GM15510 (cell line): ENCODE measurements around the gene TMEM144.

Experiments
- POLR2A ChIP-seq: IDR thresholded peaks from 3 replicates; pipeline ENCODE4 v1.6.1; 2011; ENCODE audit warnings: borderline replicate concordance; ENCODE audit not compliant: insufficient read length; ENCODE audit errors: extremely low read depth

TMEM144 gene

GRCh38 chr4:158179465-158179864 is 30.8 kb upstream of the TMEM144 start:
- no peak for TF ChIP-seq POLR2A

- no peak for TF ChIP-seq POLR2A
Measured at GRCh38 chr4:158181906-158182305, 28.4 kb upstream of the TMEM144 start.

- TF ChIP-seq POLR2A, result no peak
Measured at GRCh38 chr4:158182736-158183135, 27.6 kb upstream of the TMEM144 start.

- TF ChIP-seq POLR2A, result no peak
Measured at GRCh38 chr4:158186815-158187214, 23.5 kb upstream of the TMEM144 start.

- no peak for TF ChIP-seq POLR2A
Measured at GRCh38 chr4:158189422-158189821, 20.9 kb upstream of the TMEM144 start.

- no peak for TF ChIP-seq POLR2A
Measured at GRCh38 chr4:158190718-158191117, 19.6 kb upstream of the TMEM144 start.

- no peak for TF ChIP-seq POLR2A
Measured at GRCh38 chr4:158192439-158193158, 17.7 kb upstream of the TMEM144 start.

- TF ChIP-seq POLR2A, result no peak
Measured at GRCh38 chr4:158193171-158193749, 17.0 kb upstream of the TMEM144 start.

GRCh38 chr4:158195297-158195696 is 15.0 kb upstream of the TMEM144 start:
- no peak for TF ChIP-seq POLR2A

- TF ChIP-seq POLR2A, result no peak
Measured at GRCh38 chr4:158197194-158197776, 13.0 kb upstream of the TMEM144 start.

- no peak for TF ChIP-seq POLR2A
Measured at GRCh38 chr4:158200214-158200613, 10.1 kb upstream of the TMEM144 start.

- no peak for TF ChIP-seq POLR2A
Measured at GRCh38 chr4:158201322-158201721, 9.0 kb upstream of the TMEM144 start.

GRCh38 chr4:158201876-158202275 is 8.4 kb upstream of the TMEM144 start:
- TF ChIP-seq POLR2A, result no peak

- TF ChIP-seq POLR2A, result no peak
Measured at GRCh38 chr4:158202481-158202880, 7.8 kb upstream of the TMEM144 start.

GRCh38 chr4:158203436-158203835 is 6.8 kb upstream of the TMEM144 start:
- TF ChIP-seq POLR2A, result no peak

GRCh38 chr4:158203929-158204328 is 6.4 kb upstream of the TMEM144 start:
- no peak for TF ChIP-seq POLR2A

- TF ChIP-seq POLR2A, result no peak
Measured at GRCh38 chr4:158208963-158209640, 1.2 kb upstream of the TMEM144 start.

- no peak for TF ChIP-seq POLR2A
Measured at GRCh38 chr4:158211222-158211621, 936 bp downstream of the TMEM144 start.
